HG03280 (cell line): ENCODE results near the gene FAM222A.

Experiments
- ATAC-seq: cut with Tn5 transposase; IDR thresholded peaks from one replicate; pipeline ENCODE4 v1.9.1; 2021; ENCODE audit warnings: mild to moderate bottlenecking, moderate library complexity; ENCODE audit not compliant: unreplicated experiment

FAM222A gene

DNA sequence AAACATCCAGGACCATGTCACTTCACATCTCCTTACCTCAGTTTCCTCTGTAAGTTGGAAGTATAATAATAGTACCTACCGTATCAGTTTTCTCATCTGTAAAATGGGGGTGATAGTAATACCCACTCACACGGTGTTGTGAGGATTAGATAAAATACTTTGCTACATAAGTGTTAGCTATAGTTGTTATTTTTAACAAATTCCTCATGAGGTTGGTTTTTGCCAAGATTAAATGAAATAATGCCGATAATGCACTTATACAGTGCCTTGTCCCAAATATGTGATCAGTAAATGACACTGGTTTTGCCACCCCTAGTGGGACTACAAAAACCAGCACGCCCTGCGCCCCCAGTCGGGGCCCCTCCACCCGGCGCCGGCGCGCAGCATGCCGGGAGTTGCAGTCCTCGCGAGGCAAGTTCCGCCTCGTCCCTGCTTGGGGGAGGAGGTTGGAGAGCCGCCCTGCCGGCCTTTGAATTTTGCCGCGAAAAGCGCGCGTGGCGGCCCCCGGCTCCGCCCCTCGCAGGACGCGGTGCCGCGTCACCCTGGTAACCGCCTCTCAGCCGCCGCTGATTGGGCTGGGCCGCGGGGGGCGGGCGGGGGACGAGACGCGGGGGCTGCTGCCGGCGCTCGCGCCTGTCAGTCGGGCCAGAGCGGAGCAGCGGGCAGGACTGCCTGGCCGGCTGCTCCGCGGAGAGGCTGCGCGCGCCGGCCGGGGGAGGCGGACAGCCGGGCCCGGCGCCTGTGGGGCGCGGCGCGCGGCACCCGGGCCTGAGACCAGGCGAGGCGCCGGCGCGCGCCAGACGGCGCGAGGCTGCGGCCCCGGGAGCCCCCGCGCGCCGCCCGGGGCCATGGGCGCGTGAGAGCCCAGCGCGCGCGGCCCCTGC, at the start of gene FAM222A:
FAM222A (plus strand) TSS at position 639 of the 884 bp plus-strand sequence. CDS start 30,322 bp downstream, outside the sequence.
- peak; percentile 93 for ATAC-seq

GRCh38 chr12:109664402-109664801, 49.2 kb upstream of the FAM222A start:
- no peak for ATAC-seq

- no peak for ATAC-seq
These were observed 47.6 kb upstream of the FAM222A start for GRCh38 chr12:109666068-109666467.

DNA sequence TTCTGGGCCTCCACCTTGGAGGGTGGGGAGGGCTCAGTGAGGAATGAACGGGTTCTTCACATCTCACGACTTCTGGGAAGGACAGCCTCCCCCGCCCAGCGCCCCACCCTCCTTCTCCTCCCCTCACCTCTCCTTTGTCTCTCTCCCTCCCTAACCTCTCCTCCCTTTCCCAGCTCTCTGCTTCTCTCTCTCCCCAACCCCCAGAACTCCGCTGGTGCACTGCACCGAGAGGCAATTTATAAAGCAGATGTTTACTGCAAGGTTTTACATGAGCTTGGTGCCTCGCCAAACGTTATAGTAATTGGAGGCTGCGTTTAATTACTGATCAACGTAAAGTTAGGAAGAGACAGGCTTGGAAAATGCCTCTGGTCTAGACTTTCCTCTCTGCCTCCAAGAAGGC, 42.9 kb upstream of the FAM222A start:
- ATAC-seq: no peak

DNA sequence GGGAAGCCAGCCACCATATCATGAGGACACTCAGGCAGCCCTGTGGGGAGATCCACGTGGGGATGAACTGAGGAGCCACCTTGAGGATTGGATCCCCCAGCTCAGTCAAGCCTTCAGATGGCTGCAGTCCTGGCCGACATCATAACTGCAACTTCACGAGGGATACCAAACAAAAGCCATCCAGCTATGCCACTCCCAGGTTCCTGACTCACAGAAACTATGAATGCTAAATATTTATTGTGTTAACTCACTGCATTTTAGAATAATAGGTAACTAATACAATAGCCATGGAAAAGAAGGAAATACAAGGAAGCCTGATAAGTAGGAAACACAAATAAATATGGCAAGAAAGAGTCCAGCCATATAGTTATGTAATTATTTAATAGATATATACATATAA, 42.1 kb upstream of the FAM222A start:
- no peak for ATAC-seq

DNA sequence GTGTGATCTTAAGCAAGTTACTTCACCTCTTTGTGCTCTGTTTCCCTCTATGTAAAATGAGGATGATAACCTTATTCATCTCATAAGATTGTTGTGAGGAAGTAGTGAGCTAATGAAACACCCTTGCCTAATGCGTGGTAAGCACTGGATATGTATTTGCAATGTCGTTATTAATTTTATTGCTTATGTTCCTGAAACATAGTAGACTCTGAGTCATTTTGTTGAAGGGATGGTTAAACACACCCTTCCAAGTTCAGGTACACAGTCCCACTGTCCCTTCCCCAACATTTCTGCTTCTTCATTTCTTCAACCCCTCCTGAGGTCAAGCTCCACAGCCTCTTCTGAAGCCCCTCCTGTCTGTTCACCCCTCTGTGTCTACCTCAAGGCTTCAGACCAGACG, 40.2 kb upstream of the FAM222A start:
- no peak for ATAC-seq

DNA sequence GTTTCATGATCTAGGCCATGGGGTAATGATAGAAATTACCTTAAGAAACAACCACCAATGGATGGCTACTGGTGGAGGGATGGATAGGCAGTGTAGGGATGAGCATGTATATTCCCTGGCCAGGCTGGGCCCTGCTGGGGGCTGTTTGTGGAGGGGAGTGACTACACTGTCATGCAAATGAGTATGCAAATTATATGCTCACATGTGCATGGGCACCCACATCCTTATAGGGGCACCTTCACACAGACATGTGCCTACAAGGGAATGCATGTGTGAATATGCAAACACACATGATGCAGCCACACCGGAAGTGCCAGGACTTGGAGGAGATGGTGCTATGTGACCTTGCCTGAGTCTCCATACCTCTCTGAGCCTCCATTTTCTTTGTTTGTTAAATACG, 39.7 kb upstream of the FAM222A start:
- no peak for ATAC-seq

- no peak for ATAC-seq
These were observed 38.2 kb upstream of the FAM222A start for GRCh38 chr12:109675411-109675810.

GRCh38 chr12:109677279-109677691, 36.3 kb upstream of the FAM222A start:
- no peak for ATAC-seq

DNA sequence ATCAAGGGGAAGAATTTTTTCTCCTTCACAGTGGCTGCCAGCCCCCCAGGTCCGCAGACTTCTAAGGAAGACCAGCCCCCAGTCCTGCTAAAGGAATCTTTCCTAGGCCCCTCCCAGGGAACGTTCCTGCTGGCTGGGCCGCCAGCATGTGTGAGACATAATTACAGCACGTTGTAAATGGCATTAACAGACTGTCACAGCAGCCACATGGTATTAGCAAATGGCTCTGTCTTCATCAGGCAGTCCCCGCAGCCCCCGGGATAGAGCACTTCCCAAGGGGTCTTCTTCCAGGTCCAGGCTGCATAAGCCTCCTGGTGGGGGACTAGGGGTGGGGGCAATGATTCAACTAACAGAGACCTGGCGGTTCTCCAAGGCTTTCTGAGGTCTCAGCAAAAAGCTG, 34.9 kb upstream of the FAM222A start:
- no peak for ATAC-seq

GRCh38 chr12:109679501-109680263, 33.9 kb upstream of the FAM222A start:
- ATAC-seq: no peak

GRCh38 chr12:109680264-109681005, 33.2 kb upstream of the FAM222A start:
- no peak for ATAC-seq

DNA sequence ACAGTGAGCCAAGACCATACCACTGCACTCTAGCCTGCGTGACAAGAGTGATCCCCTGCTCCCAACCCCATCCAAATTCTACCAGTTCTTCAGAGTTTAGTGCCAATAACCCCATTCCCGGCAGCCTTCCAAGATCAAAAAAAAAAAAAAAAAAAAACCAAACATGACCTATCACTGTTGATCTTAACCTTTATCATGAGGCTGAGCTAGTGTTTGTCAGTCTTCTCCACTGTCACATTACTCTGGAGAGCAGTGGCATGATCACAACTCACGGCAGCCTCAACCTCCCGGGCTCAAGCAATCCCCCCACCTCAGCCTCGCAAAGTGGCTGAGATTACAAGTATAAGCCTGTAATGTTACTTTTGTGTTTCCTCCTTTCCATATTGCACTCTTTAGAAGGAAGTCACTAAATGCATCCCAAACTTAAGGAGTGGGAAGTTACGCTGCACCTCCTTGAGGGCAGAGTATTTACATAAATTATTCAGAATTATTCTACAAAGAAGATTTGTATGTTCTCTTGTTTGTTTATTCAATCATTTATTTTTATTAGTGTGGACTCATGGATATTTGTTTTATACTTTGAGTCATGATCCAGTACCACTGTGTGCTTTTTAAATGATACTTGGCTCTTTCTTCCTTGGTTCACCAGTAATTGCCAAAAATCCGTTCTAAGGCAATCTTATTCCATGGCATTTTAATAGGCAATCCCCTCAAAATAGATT, 31.5 kb upstream of the FAM222A start:
- no peak for ATAC-seq

DNA sequence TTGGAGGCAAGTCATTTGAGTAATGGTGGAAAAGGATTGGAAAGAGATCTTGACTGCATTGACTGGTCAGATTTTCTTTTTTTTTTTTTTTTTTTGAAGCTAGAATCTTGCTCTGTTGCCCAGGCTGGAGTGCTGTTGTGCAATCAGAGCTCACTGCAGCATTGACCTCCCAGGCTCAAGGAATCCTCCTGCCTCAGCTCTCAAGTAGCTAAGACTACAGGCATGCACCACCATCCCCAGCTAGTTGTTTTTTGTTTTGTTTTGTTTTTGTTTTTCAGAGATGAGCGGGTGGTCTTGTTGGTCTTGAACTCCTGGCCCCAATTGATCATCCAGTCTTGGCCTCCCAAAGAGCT, 30.9 kb upstream of the FAM222A start:
- no peak for ATAC-seq

GRCh38 chr12:109683316-109683715, 30.3 kb upstream of the FAM222A start:
- ATAC-seq: no peak

DNA sequence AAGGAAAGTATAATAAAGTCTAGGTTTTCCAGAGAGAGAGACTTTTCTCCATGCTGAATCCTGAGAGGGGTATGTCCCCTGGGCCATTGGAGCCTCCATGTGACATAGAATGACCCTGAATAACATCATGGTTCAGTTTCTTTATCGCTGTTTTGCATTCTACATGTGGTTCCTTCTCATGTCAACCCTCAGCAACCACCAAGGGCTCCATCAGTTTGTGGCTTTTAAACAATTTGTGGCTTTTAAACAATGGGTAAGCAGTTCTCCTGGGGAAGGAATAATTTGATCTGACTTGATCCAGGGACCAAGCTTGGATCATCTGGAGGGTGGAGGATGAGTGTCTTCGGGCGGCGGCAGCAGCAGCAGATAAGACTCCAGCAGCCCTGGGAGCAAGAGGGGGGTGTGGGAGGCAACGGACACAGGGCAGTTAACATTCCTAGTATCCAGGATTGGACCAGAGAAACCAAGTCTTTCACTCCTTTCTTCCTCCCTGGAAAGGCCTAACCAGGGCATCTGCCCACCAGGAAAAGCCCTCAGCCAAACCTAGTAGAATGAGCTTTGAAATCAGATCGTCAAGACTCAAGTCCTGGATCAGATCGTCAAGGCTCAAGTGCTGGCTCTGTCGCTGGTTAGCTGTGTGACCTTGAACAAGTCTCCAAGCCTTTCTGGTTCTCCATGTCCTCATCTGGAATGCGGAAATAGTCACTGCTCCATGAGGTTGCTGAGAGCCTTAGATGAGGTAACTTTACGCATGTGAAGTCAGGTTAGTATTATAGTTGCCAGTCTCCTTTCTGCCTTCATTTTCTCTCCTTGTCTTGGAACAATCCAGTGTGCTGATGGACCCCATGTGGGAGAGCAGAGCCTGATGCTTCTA, 27.8 kb upstream of the FAM222A start:
- ATAC-seq: no peak

- ATAC-seq: no peak
These were observed 27.1 kb upstream of the FAM222A start for GRCh38 chr12:109686523-109686922.

DNA sequence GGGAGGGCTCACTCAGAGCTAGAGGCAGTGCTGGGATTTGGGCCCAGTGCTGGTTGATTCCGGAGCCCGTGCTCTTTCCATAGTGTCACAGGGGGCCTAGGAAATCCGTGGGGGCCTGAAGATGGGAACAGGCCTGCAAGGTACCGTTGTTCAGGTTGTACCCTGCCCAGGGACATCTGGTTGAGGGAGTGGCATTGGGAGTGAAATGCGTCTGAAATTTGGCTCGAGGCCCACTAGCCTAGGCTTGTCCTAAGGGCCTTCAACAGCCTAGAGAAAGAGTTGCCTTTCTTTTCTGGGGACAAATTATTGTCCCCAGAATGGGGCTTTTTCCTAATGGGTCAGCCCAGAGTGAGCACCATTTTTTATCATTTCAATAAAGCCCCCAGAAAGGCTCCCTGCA, 26.4 kb upstream of the FAM222A start:
- no peak for ATAC-seq

DNA sequence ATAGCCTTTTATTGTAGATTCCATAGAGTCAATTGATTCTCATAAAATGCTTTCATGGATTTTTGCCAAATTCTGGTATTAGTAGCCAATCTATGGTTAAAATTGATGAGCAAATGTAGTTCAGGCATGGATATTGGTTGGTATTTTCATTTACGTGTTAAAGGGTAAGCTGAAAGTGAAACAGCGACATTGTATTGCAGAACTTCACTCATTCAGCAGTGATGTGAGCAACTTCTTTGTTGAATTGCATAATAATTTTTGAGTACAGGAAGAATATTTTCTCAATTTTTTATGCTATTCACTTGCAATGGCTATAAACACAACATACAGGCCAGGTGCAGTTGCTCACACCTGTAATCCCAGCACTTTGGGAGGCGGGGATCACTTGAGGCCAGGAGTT, 24.2 kb upstream of the FAM222A start:
- ATAC-seq: no peak

DNA sequence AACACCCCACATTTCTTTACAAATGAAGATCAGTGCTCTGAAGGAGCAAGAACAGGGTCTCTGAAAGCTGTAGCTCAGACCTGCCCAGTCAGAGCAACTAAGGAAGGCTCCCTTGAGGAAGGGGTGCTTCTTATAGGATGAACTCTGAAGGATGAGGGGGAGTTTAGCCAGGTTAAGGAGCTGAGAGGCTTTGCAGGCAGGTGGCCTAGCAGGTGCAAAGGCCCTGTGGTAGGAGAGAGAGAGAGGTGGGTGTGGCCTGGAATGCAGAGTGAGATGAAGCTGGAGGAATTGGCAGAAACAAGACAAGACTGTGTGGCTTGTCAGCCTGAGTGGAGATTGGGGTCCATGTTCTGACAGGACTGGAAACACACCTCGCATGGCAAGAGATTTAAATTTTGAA, 20.5 kb upstream of the FAM222A start:
- no peak for ATAC-seq
